ENCODE results near the gene SH2D4B.

The SH2D4B gene

DNA sequence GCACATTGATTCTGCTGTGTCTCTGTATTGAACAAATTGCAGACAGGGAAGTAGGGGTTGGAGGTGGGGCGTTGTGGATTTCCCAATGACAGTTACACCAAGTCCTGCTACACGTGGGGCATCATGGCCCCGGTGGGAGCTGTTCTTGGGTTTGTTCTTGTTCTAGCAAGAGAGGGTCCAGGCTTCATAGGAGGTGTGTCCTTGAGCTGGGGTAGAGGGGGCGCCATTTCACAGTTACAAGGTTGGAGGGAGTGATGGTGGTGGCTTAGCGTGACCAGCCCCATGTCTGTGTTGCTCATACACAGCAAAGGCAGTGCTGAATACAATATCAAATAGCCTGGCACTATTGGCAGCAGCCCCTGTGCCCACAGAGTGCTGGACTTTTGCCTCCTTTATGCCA, 15.7 kb downstream of the SH2D4B start:
- no peaks in the 10 kb centered on the region for H3K9me3 ChIP-seq (ENCODE audit: control insufficient read depth, low read length)
- H3K4me2 ChIP-seq (ENCODE audit: low read length) = no peak overlapping the region
- peaks cover 3% of the 10 kb centered on the region for H3K4me1 ChIP-seq
- no peaks in the 10 kb centered on the region for H3K36me3 ChIP-seq (ENCODE audit: control insufficient read depth, insufficient read depth, low read length)
- TF ChIP-seq, protein P1, sequence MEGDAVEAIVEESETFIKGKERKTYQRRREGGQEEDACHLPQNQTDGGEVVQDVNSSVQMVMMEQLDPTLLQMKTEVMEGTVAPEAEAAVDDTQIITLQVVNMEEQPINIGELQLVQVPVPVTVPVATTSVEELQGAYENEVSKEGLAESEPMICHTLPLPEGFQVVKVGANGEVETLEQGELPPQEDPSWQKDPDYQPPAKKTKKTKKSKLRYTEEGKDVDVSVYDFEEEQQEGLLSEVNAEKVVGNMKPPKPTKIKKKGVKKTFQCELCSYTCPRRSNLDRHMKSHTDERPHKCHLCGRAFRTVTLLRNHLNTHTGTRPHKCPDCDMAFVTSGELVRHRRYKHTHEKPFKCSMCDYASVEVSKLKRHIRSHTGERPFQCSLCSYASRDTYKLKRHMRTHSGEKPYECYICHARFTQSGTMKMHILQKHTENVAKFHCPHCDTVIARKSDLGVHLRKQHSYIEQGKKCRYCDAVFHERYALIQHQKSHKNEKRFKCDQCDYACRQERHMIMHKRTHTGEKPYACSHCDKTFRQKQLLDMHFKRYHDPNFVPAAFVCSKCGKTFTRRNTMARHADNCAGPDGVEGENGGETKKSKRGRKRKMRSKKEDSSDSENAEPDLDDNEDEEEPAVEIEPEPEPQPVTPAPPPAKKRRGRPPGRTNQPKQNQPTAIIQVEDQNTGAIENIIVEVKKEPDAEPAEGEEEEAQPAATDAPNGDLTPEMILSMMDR (IDR thresholded peaks at IDR 0.05) = no peak
- H3K79me2 ChIP-seq = no peaks in the 10 kb centered on the region
- H3K9ac ChIP-seq = no peak overlapping the region
- H3K27me3 ChIP-seq (ENCODE audit: control insufficient read depth, insufficient read depth, low read length) = no peaks in the 10 kb centered on the region
- no peak overlapping the region for H3K27ac ChIP-seq
- no peak overlapping the region for H3K4me3 ChIP-seq (ENCODE audit: low read depth, low read length)
- H2AFZ ChIP-seq = no peak overlapping the region

- Histone ChIP-seq H3K4me2 (ENCODE audit: low read length) (no peak overlapping the region), H3K79me2 (no peaks in the 10 kb centered on the region), H3K9ac (no peak overlapping the region), H2AFZ (no peak overlapping the region), H3K4me1 (peaks cover 3% of the 10 kb centered on the region), H3K27me3 (ENCODE audit: control insufficient read depth, insufficient read depth, low read length) (no peaks in the 10 kb centered on the region), H3K27ac (no peak overlapping the region), H3K36me3 (ENCODE audit: control insufficient read depth, insufficient read depth, low read length) (no peaks in the 10 kb centered on the region), H3K9me3 (ENCODE audit: control insufficient read depth, low read length) (no peaks in the 10 kb centered on the region), H3K4me3 (ENCODE audit: low read depth, low read length) (no peak overlapping the region)
- TF ChIP-seq, protein P1 (IDR thresholded peaks at IDR 0.05) = no peak
Observed at GRCh38 chr10:80554050-80554449, 16.3 kb downstream of the SH2D4B start.

GRCh38 chr10:80555415-80555814, 17.7 kb downstream of the SH2D4B start:
- no peaks in the 10 kb centered on the region for H3K27me3 ChIP-seq (ENCODE audit: control insufficient read depth, insufficient read depth, low read length)
- H3K4me2 ChIP-seq (ENCODE audit: low read length) = no peak overlapping the region
- no peak overlapping the region for H3K4me3 ChIP-seq (ENCODE audit: low read depth, low read length)
- peaks cover 3% of the 10 kb centered on the region for H3K4me1 ChIP-seq
- TF ChIP-seq, protein P1 (IDR thresholded peaks at IDR 0.05) = no peak
- H3K27ac ChIP-seq = no peak overlapping the region
- no peaks in the 10 kb centered on the region for H3K9me3 ChIP-seq (ENCODE audit: control insufficient read depth, low read length)
- no peaks in the 10 kb centered on the region for H3K79me2 ChIP-seq
- no peaks in the 10 kb centered on the region for H3K36me3 ChIP-seq (ENCODE audit: control insufficient read depth, insufficient read depth, low read length)
- no peak overlapping the region for H3K9ac ChIP-seq
- no peak overlapping the region for H2AFZ ChIP-seq

DNA sequence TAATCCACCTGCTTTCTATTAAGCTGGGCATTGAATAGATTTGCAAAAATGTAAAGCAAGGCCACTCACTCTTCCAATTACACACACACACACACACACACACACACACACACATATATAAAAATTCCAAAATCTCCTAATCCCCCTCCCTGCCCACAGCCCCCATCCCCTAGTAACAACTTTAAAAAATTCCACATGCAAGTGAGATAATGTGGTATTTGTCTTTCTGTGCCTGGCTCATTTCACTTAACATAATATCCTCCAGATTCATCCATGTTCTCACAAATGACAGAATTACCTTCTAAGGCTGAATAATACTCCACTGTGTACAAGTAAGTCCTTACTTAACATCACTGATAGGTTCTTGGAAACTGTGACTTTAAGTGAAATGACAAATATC, 24.2 kb downstream of the SH2D4B start:
- TF ChIP-seq, protein P1 (IDR thresholded peaks at IDR 0.05) = no peak

DNA sequence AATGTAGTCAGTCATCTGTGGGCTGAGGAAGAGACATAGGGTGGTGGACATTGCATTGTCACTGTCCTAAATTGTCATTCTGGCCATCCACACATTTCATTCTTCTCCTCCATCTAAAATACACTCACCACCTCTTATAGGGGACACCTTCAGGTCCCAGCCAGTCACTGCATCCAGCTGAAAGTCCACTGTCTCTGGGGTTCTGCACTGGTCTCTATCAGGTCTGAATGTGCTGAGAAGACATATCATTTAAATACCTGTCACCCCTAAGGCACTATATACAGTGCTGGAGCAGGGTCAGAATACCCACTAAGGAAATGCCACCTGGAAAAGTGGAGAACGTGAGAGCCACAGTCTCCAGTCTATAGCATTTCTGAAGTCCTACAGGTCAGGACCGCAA, 29.6 kb downstream of the SH2D4B start:
- no peaks in the 10 kb centered on the region for H3K9me3 ChIP-seq (ENCODE audit: control insufficient read depth, low read length)
- TF ChIP-seq, protein P1 (IDR thresholded peaks at IDR 0.05) = no peak
- H3K27ac ChIP-seq = no peak overlapping the region
- no peaks in the 10 kb centered on the region for H3K79me2 ChIP-seq
- no peak overlapping the region for H3K4me2 ChIP-seq (ENCODE audit: low read length)
- H3K4me1 ChIP-seq = no peaks in the 10 kb centered on the region
- no peak overlapping the region for H2AFZ ChIP-seq
- no peaks in the 10 kb centered on the region for H3K36me3 ChIP-seq (ENCODE audit: control insufficient read depth, insufficient read depth, low read length)
- H3K4me3 ChIP-seq (ENCODE audit: low read depth, low read length) = no peak overlapping the region
- H3K9ac ChIP-seq = no peak overlapping the region
- H3K27me3 ChIP-seq (ENCODE audit: control insufficient read depth, insufficient read depth, low read length) = no peaks in the 10 kb centered on the region

More for the DNA sequence above, 24.2 kb downstream of the SH2D4B start:
- no peak overlapping the region for H3K27ac ChIP-seq
- no peaks in the 10 kb centered on the region for H3K36me3 ChIP-seq (ENCODE audit: control insufficient read depth, insufficient read depth, low read length)
- H3K9me3 ChIP-seq (ENCODE audit: control insufficient read depth, low read length) = no peaks in the 10 kb centered on the region
- H3K4me1 ChIP-seq = no peaks in the 10 kb centered on the region
- no peak overlapping the region for H3K4me3 ChIP-seq (ENCODE audit: low read depth, low read length)
- H3K79me2 ChIP-seq = no peaks in the 10 kb centered on the region
- H3K4me2 ChIP-seq (ENCODE audit: low read length) = no peak overlapping the region
- no peak overlapping the region for H3K9ac ChIP-seq
- H2AFZ ChIP-seq = no peak overlapping the region
- no peaks in the 10 kb centered on the region for H3K27me3 ChIP-seq (ENCODE audit: control insufficient read depth, insufficient read depth, low read length)
